LNCAP (cell line): ENCODE data around the gene DCAF8L1.

Source experiments
- TF ChIP-seq, protein P1 (sequence below): fragments of 450-650 bp; IDR thresholded peaks from 2 replicates; pipeline ENCODE4 v1.5.1; 2017; ENCODE audit warnings: mild to moderate bottlenecking

DCAF8L1 gene

GRCh38 chrX:27953171-27953570 is 28.1 kb downstream of the DCAF8L1 start:
- TF ChIP-seq, protein P1, sequence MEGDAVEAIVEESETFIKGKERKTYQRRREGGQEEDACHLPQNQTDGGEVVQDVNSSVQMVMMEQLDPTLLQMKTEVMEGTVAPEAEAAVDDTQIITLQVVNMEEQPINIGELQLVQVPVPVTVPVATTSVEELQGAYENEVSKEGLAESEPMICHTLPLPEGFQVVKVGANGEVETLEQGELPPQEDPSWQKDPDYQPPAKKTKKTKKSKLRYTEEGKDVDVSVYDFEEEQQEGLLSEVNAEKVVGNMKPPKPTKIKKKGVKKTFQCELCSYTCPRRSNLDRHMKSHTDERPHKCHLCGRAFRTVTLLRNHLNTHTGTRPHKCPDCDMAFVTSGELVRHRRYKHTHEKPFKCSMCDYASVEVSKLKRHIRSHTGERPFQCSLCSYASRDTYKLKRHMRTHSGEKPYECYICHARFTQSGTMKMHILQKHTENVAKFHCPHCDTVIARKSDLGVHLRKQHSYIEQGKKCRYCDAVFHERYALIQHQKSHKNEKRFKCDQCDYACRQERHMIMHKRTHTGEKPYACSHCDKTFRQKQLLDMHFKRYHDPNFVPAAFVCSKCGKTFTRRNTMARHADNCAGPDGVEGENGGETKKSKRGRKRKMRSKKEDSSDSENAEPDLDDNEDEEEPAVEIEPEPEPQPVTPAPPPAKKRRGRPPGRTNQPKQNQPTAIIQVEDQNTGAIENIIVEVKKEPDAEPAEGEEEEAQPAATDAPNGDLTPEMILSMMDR = no peak

GRCh38 chrX:27933361-27933760 is 47.9 kb downstream of the DCAF8L1 start:
- TF ChIP-seq, protein P1 = no peak
